SK-N-SH (cell line): ENCODE measurements around the gene ARRDC3. TPM values are rescaled to one million over a fixed set of nuclear protein-coding genes. Genes with fewer than 3 reads are reported as not detected.

ENCODE experiments used
- CTCF ChIA-PET: fragments of 300-600, 350-600 bp; formaldehyde crosslinking; extraction: SDS; loops from one replicate; lab custom pipeline; 2021; lab: Yijun Ruan, JAX
- POLR2A ChIA-PET: fragments of 350-600 bp; sonication (Branson Sonifier 250); formaldehyde crosslinking; extraction: SDS; loops from one replicate; lab custom pipeline; 2020; ENCODE audit warnings: antibody characterized with exemption, inconsistent platforms; lab: Yijun Ruan, JAX
- DNase-seq: peaks from one replicate; pipeline ENCODE4 v3.0.0; 2012
- H2AFZ ChIP-seq: fragments of 200-600 bp; sonication (generic); 2 replicates; pipeline ENCODE4 v1.8.1; 2016; ENCODE audit warnings: antibody characterized with exemption, mild to moderate bottlenecking, low read depth
- H3F3A ChIP-seq: fragments of 200-600 bp; sonication (generic); replicated peaks from 2 replicates; pipeline ENCODE3; 2016; ENCODE audit warnings: antibody characterized with exemption, mild to moderate bottlenecking; ENCODE audit not compliant: insufficient read depth
- H3K27ac ChIP-seq, 2 experiments: fragments of 200-500 bp in 1 of 2; fragments of 200-600 bp in 1 of 2; sonication (Bioruptor generic) in 1 of 2; sonication (generic), shearing (Covaris generic) in 1 of 2; 2 replicates each; pipeline versions ENCODE4 v1.5.1 to v1.6.1; 2014 to 2016; ENCODE audit warnings: low read depth in 2 of 2, inconsistent platforms in 1 of 2, low read length in 1 of 2, mild to moderate bottlenecking in 1 of 2, mixed read lengths in 1 of 2
- H3K27me3 ChIP-seq: fragments of 200-600 bp; sonication (generic), shearing (Covaris generic); 2 replicates; pipeline ENCODE4 v1.6.1; 2016; ENCODE audit warnings: mixed run types; ENCODE audit not compliant: insufficient read depth
- H3K36me3 ChIP-seq, 2 experiments: fragments of 200-500 bp in 1 of 2; fragments of 200-600 bp in 1 of 2; sonication (Bioruptor generic) in 1 of 2; sonication (generic) in 1 of 2; replicated peaks in 1 of 2; 2 replicates each; pipeline versions ENCODE3 to v1.5.1; 2014 to 2016; ENCODE audit warnings: low read length in 1 of 2, mild to moderate bottlenecking in 1 of 2; ENCODE audit not compliant: insufficient read depth in 2 of 2, control insufficient read depth in 1 of 2
- H3K4me1 ChIP-seq, 2 experiments: fragments of 200-500 bp in 1 of 2; fragments of 200-600 bp in 1 of 2; sonication (Bioruptor generic) in 1 of 2; sonication (generic), shearing (Covaris generic) in 1 of 2; 2 replicates each; pipeline versions ENCODE4 v1.5.1 to v1.6.1; 2014 to 2016; ENCODE audit warnings: low read depth in 1 of 2, low read length in 1 of 2, mixed run types in 1 of 2; ENCODE audit not compliant: insufficient read depth in 2 of 2, control insufficient read depth in 1 of 2
- H3K4me2 ChIP-seq: fragments of 200-600 bp; sonication (generic), shearing (Covaris generic); 2 replicates; pipeline ENCODE4 v1.6.1; 2017; ENCODE audit warnings: mixed run types
- H3K4me3 ChIP-seq, 2 experiments: fragments of 200-500 bp in 1 of 2; fragments of 200-600 bp in 1 of 2; sonication (Bioruptor generic) in 1 of 2; sonication (generic), shearing (Covaris generic) in 1 of 2; 2 replicates each; pipeline versions ENCODE4 v1.5.1 to v1.8.1; 2014 to 2016; ENCODE audit warnings: low read depth in 2 of 2, inconsistent platforms in 1 of 2, low read length in 1 of 2, mild to moderate bottlenecking in 1 of 2, mixed read lengths in 1 of 2, moderate library complexity in 1 of 2
- H3K79me2 ChIP-seq: fragments of 200-600 bp; sonication (generic); 2 replicates; pipeline ENCODE4 v1.8.1; 2017; ENCODE audit warnings: mild to moderate bottlenecking; ENCODE audit not compliant: insufficient read depth
- H3K9ac ChIP-seq: fragments of 200-600 bp; sonication (generic); 2 replicates; pipeline ENCODE4 v1.6.1; 2017; ENCODE audit warnings: mixed run types
- H3K9me2 ChIP-seq: fragments of 200-600 bp; sonication (generic); 2 replicates; pipeline ENCODE4 v1.6.1; 2017; ENCODE audit warnings: mixed run types
- H3K9me3 ChIP-seq: fragments of 200-600 bp; sonication (generic); 2 replicates; pipeline ENCODE4 v1.6.1; 2017; ENCODE audit warnings: mixed run types, mild to moderate bottlenecking, moderate library complexity
- H4K20me1 ChIP-seq: fragments of 200-600 bp; sonication (generic); 2 replicates; pipeline ENCODE4 v1.6.1; 2017; ENCODE audit warnings: mild to moderate bottlenecking, mixed run types; ENCODE audit not compliant: insufficient read depth
- CHD2 ChIP-seq: fragments of 150-350 bp; IDR thresholded peaks from 2 replicates; pipeline ENCODE4 v1.6.1; 2018; ENCODE audit warnings: low read length; ENCODE audit not compliant: partially characterized antibody
- EP300 ChIP-seq, 2 experiments: IDR thresholded peaks; 2 replicates each; pipeline versions ENCODE4 v1.4.0 to v1.6.1; 2012; ENCODE audit warnings: borderline replicate concordance in 1 of 2, low read depth in 1 of 2, low read length in 1 of 2
- FOSL2 ChIP-seq: IDR thresholded peaks from 2 replicates; pipeline ENCODE4 v1.4.0; 2012; ENCODE audit warnings: low read depth, mild to moderate bottlenecking, moderate library complexity, borderline replicate concordance
- FOXJ3 ChIP-seq: sonication (generic); formaldehyde crosslinking; IDR thresholded peaks from 2 replicates; pipeline ENCODE4 v1.5.1; 2020; ENCODE audit warnings: mild to moderate bottlenecking, missing genetic modification reagents
- FOXM1 ChIP-seq: IDR thresholded peaks from 2 replicates; pipeline ENCODE4 v1.4.0; 2012; ENCODE audit warnings: low read depth, mild to moderate bottlenecking
- JUND ChIP-seq: IDR thresholded peaks from 2 replicates; pipeline ENCODE4 v1.4.0; 2012
- MAX ChIP-seq: IDR thresholded peaks from 2 replicates; pipeline ENCODE4 v1.4.0; 2012; ENCODE audit warnings: low read depth
- MEF2A ChIP-seq: IDR thresholded peaks from 2 replicates; pipeline ENCODE4 v1.4.0; 2012; ENCODE audit warnings: low read depth, borderline replicate concordance
- MXI1 ChIP-seq: IDR thresholded peaks from 2 replicates; pipeline ENCODE4 v1.6.1; 2012; ENCODE audit warnings: mild to moderate bottlenecking, low read depth, low read length, improper control_type of control experiment
- NRF1 ChIP-seq: IDR thresholded peaks from 2 replicates; pipeline ENCODE4 v1.6.1; 2012; ENCODE audit warnings: low read depth, mild to moderate bottlenecking, low read length
- POLR2AphosphoS5 ChIP-seq: IDR thresholded peaks from 2 replicates; pipeline ENCODE4 v1.6.1; 2012; ENCODE audit warnings: low read depth, low read length
- RCOR1 ChIP-seq: fragments of 150-350 bp; IDR thresholded peaks from 2 replicates; pipeline ENCODE4 v1.6.1; 2017; ENCODE audit warnings: antibody characterized with exemption, low read length
- REST ChIP-seq: IDR thresholded peaks from 2 replicates; pipeline ENCODE4 v1.6.1; 2012; ENCODE audit warnings: mild to moderate bottlenecking, low read depth, low read length, moderate library complexity
- RFX5 ChIP-seq: IDR thresholded peaks from 2 replicates; pipeline ENCODE4 v1.6.1; 2012; ENCODE audit warnings: mild to moderate bottlenecking, improper control_type of control experiment, low read length
- RXRA ChIP-seq: IDR thresholded peaks from 2 replicates; pipeline ENCODE4 v1.4.0; 2012; ENCODE audit warnings: low read depth, mild to moderate bottlenecking, borderline replicate concordance
- SIN3A ChIP-seq: IDR thresholded peaks from 2 replicates; pipeline ENCODE4 v1.6.1; 2012; ENCODE audit warnings: low read depth, mild to moderate bottlenecking, low read length, moderate library complexity, borderline replicate concordance
- SMC3 ChIP-seq: IDR thresholded peaks from 2 replicates; pipeline ENCODE4 v1.6.1; 2012; ENCODE audit warnings: low read depth, low read length, improper control_type of control experiment
- TCF12 ChIP-seq: IDR thresholded peaks from 2 replicates; pipeline ENCODE4 v1.4.0; 2012
- TEAD4 ChIP-seq: IDR thresholded peaks from 2 replicates; pipeline ENCODE4 v1.4.0; 2012; ENCODE audit warnings: mild to moderate bottlenecking, borderline replicate concordance; ENCODE audit not compliant: insufficient read depth
- USF2 ChIP-seq: fragments of 150-350 bp; IDR thresholded peaks from 2 replicates; pipeline ENCODE4 v1.6.1; 2017; ENCODE audit warnings: antibody characterized with exemption, low read length, low read depth, borderline replicate concordance
- YY1 ChIP-seq: IDR thresholded peaks from 2 replicates; pipeline ENCODE4 v1.4.0; 2012; ENCODE audit warnings: low read depth, mild to moderate bottlenecking
- ZBTB33 ChIP-seq: IDR thresholded peaks from 2 replicates; pipeline ENCODE4 v1.4.0; 2012; ENCODE audit warnings: low read depth, borderline replicate concordance
- WGBS: methylation state at CpG from one replicate; pipeline ENCODE4 v1.1.6; 2017; ENCODE audit warnings: low lambda C conversion rate; 5-methylcytosine and 5-hydroxymethylcytosine counted together
- polyA plus RNA-seq, 3 experiments: library from polyadenylated mRNA; depleted of rRNA; stranded (reverse); fragments of >200 nt; gene quantifications; 2 replicates each; pipeline ENCODE4 v1.2.3, GENCODE V29; 2012

ARRDC3 gene
- polyA plus RNA-seq, 1 of the 3 experiments (the other 2 are of a cell fraction), result 26.0 TPM

GRCh38 chr5:91359962-91360609 is 23.0 kb downstream of the ARRDC3 start (continued):
- TF ChIP-seq SMC3 (no peak), MXI1 (no peak), EP300 (IDR thresholded peaks at IDR 0.05; ENCODE audit: borderline replicate concordance in 1 of 2, low read depth in 1 of 2, low read length in 1 of 2) (no peak), POLR2AphosphoS5 (no peak)

GRCh38 chr5:91357806-91358205 is 25.3 kb downstream of the ARRDC3 start:
- no peak for DNase-seq
- Histone ChIP-seq H3F3A (no peaks in the 10 kb centered on the region), H3K36me3 (no peaks in the 10 kb centered on the region), H2AFZ (no peak overlapping the region), H3K9ac (no peak overlapping the region), H3K4me3 (no peak overlapping the region), H3K4me2 (no peak overlapping the region), H3K27me3 (no peaks in the 10 kb centered on the region), H3K9me3 (no peaks in the 10 kb centered on the region), H3K27ac (no peak overlapping the region), H4K20me1 (no peaks in the 10 kb centered on the region), H3K79me2 (no peaks in the 10 kb centered on the region), H3K9me2 (no peaks in the 10 kb centered on the region)
- CTCF ChIA-PET, result interaction anchor here (2.5 kb wide), 1 partner anchor 27 kb away, joined by 6 read pairs; no protein-coding TSS in a partner anchor
- WGBS, result 74% methylated on average over 2 of the region's 2 CpGs
- POLR2A ChIA-PET, result interaction anchor here (1.3 kb wide), 2 partner anchors 23 to 26 kb away, joined by 3 to 6 read pairs; partner anchors contain the start of gene ARRDC3
- TF ChIP-seq MEF2A (no peak), ZBTB33 (no peak), RCOR1 (no peak), REST (no peak), TCF12 (no peak), RXRA (no peak), TEAD4 (no peak), RFX5 (no peak), EP300 (IDR thresholded peaks at IDR 0.05; ENCODE audit: borderline replicate concordance in 1 of 2, low read depth in 1 of 2, low read length in 1 of 2) (no peak), FOXJ3 (CRISPR knock-in tag) (no peak), MAX (no peak), CHD2 (no peak), YY1 (no peak), FOXM1 (no peak), JUND (no peak), NRF1 (no peak), FOSL2 (no peak), USF2 (no peak), SIN3A (no peak)
- TF ChIP-seq, all 33 proteins: peak for 0
- peaks cover 0 to 11% of the 10 kb centered on the region in 2 experiments; a peak in 1 of 4 replicates for H3K4me1 ChIP-seq
